Forelimb muscle (tissue), 1 donor: ENCODE results near the gene NPHS1. TPM values are rescaled to one million over a fixed set of nuclear protein-coding genes. Genes with fewer than 3 reads are reported as not detected.

Experiments
- DNase-seq: peaks from one replicate; pipeline ENCODE4 v3.0.0-alpha.2; 2013; ENCODE audit warnings: low read depth
- polyA plus RNA-seq: library from polyadenylated mRNA; unstranded; fragments of 120-200 nt; gene quantifications from one replicate; pipeline ENCODE4 v1.2.1, GENCODE V29; 2013; ENCODE audit not compliant: insufficient read length

NPHS1 gene
- polyA plus RNA-seq, 1 donor: 0.24 TPM

GRCh38 chr19:35789195-35789977, 62.9 kb downstream of the NPHS1 start:
- no peak for DNase-seq

- no peak for DNase-seq
These were observed 63.9 kb downstream of the NPHS1 start for GRCh38 chr19:35788205-35788960.

DNA sequence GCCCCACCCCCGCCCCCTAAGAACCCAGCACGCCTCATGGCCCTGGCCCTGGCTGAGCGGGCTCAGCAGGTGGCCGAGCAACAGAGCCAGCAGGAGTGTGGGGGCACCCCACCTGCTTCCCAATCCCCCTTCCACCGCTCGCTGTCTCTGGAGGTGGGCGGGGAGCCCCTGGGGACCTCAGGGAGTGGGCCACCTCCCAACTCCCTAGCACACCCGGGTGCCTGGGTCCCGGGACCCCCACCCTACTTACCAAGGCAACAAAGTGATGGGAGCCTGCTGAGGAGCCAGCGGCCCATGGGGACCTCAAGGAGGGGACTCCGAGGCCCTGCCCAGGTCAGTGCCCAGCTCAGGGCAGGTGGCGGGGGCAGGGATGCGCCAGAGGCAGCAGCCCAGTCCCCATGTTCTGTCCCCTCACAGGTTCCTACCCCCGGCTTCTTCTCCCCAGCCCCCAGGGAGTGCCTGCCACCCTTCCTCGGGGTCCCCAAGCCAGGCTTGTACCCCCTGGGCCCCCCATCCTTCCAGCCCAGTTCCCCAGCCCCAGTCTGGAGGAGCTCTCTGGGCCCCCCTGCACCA, 65.0 kb downstream of the NPHS1 start:
- no peak for DNase-seq

DNA sequence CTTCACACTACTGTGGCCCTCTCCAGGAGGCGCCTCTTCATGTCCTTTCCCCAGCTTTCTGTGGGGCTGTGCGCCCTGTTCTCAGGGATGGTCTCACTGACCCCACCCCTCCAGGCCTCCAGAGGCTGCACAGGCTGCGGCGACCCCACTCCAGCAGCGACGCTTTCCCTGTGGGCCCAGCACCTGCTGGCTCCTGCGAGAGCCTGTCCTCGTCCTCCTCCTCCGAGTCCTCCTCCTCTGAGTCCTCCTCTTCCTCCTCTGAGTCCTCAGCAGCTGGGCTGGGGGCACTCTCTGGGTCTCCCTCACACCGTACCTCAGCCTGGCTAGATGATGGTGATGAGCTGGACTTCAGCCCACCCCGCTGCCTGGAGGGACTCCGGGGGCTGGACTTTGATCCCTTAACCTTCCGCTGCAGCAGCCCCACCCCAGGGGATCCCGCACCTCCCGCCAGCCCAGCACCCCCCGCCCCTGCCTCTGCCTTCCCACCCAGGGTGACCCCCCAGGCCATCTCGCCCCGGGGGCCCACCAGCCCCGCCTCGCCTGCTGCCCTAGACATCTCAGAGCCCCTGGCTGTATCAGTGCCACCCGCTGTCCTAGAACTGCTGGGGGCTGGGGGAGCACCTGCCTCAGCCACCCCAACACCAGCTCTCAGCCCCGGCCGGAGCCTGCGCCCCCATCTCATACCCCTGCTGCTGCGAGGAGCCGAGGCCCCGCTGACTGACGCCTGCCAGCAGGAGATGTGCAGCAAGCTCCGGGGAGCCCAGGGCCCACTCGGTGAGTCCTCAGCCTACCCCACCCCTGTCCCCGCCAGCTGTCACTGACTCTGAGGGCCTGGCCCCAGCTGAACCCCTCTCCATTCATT, 65.8 kb downstream of the NPHS1 start:
- DNase-seq: no peak

DNA sequence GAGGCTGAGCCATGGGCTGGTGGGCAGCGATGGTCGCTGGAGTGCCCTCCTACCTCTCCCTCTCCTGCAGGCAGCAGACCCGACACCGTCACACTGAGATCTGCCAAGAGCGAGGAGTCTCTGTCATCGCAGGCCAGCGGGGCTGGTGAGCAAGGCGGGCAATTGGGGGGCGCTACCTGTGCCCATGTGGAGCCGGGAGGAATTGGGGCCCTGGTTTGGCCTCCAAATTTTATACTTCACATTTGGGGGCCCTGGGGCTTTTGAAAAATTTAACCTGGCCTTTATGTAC, 67.0 kb downstream of the NPHS1 start:
- no peak for DNase-seq

DNA sequence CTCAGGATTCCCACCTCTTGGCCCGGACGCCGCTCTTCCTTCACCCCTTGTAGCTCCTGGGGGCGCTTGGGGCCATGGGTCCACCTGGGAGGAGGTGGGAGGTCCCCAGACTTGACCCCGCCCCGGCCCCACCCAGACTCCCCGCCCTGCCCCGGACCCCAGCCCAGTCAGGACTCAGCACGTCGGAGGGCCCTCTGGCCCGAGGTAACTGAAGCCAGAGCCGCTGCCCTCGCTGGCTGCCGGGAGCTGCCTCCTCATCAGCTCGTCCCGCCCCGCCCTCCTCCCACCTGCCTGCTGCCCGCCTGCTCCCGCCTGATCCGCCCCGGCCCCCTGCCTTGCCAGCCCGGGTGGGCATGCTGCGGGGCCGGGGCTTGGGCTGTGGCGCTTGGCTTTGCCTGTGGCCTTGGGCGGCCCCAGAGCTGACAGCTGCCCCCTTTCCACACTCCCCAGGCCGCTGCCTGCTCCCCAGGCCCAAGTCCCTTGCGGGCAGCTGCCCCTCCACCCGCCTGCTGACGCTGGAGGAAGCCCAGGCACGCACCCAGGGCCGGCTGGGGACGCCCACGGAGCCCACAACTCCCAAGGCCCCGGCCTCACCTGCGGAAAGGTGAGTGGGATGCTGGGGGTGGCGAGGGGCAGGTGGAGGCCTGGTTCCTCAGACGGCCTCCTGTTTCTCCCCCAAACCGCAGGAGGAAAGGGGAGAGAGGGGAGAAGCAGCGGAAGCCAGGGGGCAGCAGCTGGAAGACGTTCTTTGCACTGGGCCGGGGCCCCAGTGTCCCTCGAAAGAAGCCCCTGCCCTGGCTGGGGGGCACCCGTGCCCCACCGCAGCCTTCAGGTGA, 67.6 kb downstream of the NPHS1 start:
- DNase-seq: no peak

DNA sequence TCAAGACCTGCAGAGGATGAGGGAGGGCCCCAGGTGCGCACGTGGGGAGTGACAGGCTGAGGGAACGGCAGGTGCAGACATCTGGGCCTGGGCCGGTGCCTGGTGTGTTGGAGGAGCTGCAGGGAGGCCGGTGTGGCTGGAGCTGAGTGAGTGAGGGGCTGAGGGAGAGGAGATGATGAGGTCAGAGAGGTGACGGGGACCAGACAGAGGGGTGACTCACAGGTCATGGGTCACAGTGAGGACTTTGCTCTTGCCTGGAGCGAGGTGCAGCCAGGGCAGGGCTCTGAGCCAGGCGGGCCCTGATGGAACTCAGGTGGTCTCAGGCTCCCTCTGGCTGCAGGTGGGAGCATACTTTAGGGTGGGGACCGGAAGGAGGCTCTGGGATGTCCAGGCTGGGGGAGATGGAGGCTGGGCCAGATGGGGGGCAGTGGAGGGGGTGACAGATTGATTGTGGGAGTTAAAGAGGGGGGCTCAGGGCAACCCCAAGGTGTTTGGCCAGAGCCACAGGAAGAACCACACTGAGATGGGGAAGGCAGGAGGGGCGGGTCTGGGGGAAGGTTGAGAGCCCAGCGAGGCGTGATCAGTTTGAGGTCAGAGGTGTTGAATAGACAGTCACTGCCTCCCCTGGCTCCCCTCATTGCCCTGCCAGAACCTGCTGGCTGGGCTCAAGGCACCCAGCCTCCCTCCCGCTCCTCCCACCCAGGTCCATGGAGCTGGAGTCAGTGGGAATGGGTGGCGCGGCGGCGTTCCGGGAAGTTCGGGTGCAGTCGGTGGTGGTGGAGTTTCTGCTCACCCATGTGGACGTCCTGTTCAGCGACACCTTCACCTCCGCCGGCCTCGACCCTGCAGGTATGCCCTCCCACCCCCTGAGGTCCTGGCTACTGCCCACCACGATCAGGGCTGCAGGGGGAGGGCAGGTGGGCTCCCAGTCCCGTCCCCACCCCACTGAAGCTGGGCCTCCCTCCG, 68.6 kb downstream of the NPHS1 start:
- no peak for DNase-seq

DNA sequence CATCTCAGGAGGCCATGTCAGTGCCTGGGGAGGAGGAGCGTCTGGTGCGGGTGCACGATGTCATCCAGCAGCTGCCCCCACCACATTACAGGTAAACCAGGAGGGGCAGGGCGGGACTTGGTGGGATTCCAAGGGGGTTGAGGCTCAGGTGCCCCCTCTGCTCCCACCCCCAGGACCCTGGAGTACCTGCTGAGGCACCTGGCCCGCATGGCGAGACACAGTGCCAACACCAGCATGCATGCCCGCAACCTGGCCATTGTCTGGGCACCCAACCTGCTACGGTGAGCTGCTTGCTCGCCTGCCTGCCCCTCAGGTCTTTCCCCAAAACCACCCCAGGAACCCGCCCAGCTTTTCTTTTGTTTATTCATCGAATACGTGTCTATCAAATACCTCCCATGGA, 69.7 kb downstream of the NPHS1 start:
- DNase-seq: no peak

GRCh38 chr19:35781650-35782049, 70.7 kb downstream of the NPHS1 start:
- DNase-seq: no peak

GRCh38 chr19:35780717-35781116, 71.6 kb downstream of the NPHS1 start:
- no peak for DNase-seq

- no peak for DNase-seq
These were observed 72.2 kb downstream of the NPHS1 start for GRCh38 chr19:35780058-35780457.

DNA sequence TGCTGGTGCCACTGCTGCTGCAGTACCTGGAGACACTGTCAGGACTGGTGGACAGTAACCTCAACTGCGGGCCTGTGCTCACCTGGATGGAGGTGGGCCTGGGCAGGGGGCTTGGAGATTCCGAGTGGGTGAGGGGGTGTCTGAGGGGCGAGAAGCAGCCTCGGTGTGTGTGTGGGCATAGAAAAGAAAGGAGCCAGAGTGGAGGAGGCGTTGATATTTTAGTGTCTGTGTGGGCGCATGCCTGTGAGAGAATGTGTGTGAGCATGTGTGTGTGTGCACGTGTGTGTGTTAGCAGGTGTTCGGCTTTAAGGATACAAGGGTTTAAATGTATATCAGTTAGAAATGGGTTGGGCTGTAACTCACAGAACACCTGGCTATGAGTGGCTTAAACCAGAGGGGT, 73.3 kb downstream of the NPHS1 start:
- no peak for DNase-seq

DNA sequence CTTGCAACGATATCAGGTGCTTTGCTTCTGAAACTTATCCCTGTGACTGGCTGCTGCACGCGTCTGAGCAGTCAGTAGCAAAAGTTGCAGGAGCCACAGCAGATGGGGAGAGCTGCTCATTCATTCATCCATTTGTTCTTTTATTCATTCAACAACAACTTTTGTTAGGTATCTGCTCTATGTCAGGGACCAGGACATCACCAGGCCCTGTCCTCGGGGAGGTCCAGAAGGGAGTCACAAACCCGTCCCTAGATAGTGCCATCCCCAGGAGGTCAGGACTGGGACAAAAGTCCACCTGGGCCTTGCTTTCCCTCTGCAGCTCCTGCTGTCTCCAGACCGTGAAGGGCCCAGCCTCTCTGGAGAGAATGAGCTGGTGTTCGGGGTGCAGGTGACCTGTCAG, 74.3 kb downstream of the NPHS1 start:
- DNase-seq: no peak

- no peak for DNase-seq
These were observed 75.0 kb downstream of the NPHS1 start for GRCh38 chr19:35777086-35777841.

- DNase-seq: no peak
These were observed 76.1 kb downstream of the NPHS1 start for GRCh38 chr19:35776102-35776788.
